A549 (cell line): ENCODE measurements around the gene SMIM45.

Experiments
- ATAC-seq, 2 experiments: fragments of 200-7000 bp in 1 of 2; fragments of >200 bp in 1 of 2; cut with Nextera tagmentation in 1 of 2; cut with Tn5 transposase in 1 of 2; 3 replicates each; pipeline versions ENCODE4 v1.8.0 to v1.9.1; 2018 to 2020; ENCODE audit warnings: mild to moderate bottlenecking in 1 of 2, moderate library complexity in 1 of 2
- CTCF ChIA-PET: fragments of 300-600 bp; sonication (Branson Sonifier 250); formaldehyde crosslinking; extraction: SDS; loops from one replicate; lab custom pipeline; 2021; ENCODE audit warnings: antibody characterized with exemption, inconsistent platforms; lab: Yijun Ruan, JAX
- POLR2A ChIA-PET: fragments of 350-600 bp; formaldehyde crosslinking; extraction: SDS; loops from one replicate; lab custom pipeline; 2021; ENCODE audit warnings: antibody characterized with exemption, inconsistent platforms; lab: Yijun Ruan, JAX
- DNase-seq, 2 experiments: peaks; one replicate each; pipeline versions ENCODE4 v3.0.0 to v3.0.0-alpha.2; 2011 to 2016; ENCODE audit warnings: low read depth in 1 of 2, low spot score in 1 of 2
- FAIRE-seq: peaks from 2 replicates; lab custom pipeline; 2011; peaks lifted over from hg19 to GRCh38; lab: Jason Lieb, UNC
- H3K27ac ChIP-seq, 2 experiments: fragments of >200 bp; sonication (Bioruptor Twin); formaldehyde crosslinking; 3 replicates each; pipeline ENCODE4 v1.5.1; 2016 to 2017
- H3K4me1 ChIP-seq: fragments of >200 bp; sonication (Bioruptor Twin); formaldehyde crosslinking; 3 replicates; pipeline ENCODE4 v1.6.1; 2016
- H3K4me2 ChIP-seq: fragments of >200 bp; sonication (Bioruptor Twin); formaldehyde crosslinking; 3 replicates; pipeline ENCODE4 v1.6.1; 2016
- H3K4me3 ChIP-seq: fragments of >200 bp; sonication (Bioruptor Twin); formaldehyde crosslinking; 3 replicates; pipeline ENCODE4 v1.5.1; 2016
- H3K9me3 ChIP-seq: fragments of >200 bp; sonication (Bioruptor Twin); formaldehyde crosslinking; 3 replicates; pipeline ENCODE4 v1.6.1; 2016
- CBX2 ChIP-seq: fragments of 200-600 bp; sonication (generic); IDR thresholded peaks from 2 replicates; pipeline ENCODE4 v1.6.1; 2016; ENCODE audit warnings: low read depth, mild to moderate bottlenecking, borderline replicate concordance
- CEBPB ChIP-seq, 2 experiments: fragments of >200 bp in 1 of 2; sonication (Bioruptor Twin) in 1 of 2; formaldehyde crosslinking in 1 of 2; IDR thresholded peaks; 2 replicates each; pipeline ENCODE4 v1.6.1; 2012 to 2016
- EHF ChIP-seq: fragments of 250-450 bp; sonication (Bioruptor Pico); IDR thresholded peaks from 2 replicates; pipeline ENCODE4 v1.5.0; 2020; ENCODE audit warnings: mild to moderate bottlenecking
- FOSL2 ChIP-seq, 2 experiments: fragments of 450-650 bp in 1 of 2; fragments of >200 bp in 1 of 2; sonication (Bioruptor Twin) in 1 of 2; formaldehyde crosslinking; IDR thresholded peaks; 2 replicates each; pipeline versions ENCODE4 v1.5.0 to v1.6.1; 2016 to 2020; ENCODE audit warnings: mild to moderate bottlenecking in 1 of 2, moderate library complexity in 1 of 2
- FOXS1 ChIP-seq: fragments of 250-450 bp; sonication (Bioruptor Pico); IDR thresholded peaks from 2 replicates; pipeline ENCODE4 v1.5.0; 2020; ENCODE audit warnings: mild to moderate bottlenecking, moderate library complexity
- HOXA7 ChIP-seq: fragments of 250-450 bp; sonication (Bioruptor Pico); IDR thresholded peaks from 2 replicates; pipeline ENCODE4 v1.5.0; 2020; ENCODE audit warnings: mild to moderate bottlenecking, moderate library complexity
- KDM5A ChIP-seq: fragments of 200-600 bp; sonication (generic); IDR thresholded peaks from 2 replicates; pipeline ENCODE4 v1.6.1; 2016; ENCODE audit warnings: antibody characterized with exemption, mild to moderate bottlenecking
- MAZ ChIP-seq: fragments of 150-350 bp; IDR thresholded peaks from 2 replicates; pipeline ENCODE4 v1.6.1; 2014; ENCODE audit warnings: antibody characterized with exemption, low read depth, low read length, borderline replicate concordance
- NFE2L2 ChIP-seq: fragments of 150-350 bp; conservative IDR thresholded peaks from 2 replicates; pipeline ENCODE4 v1.6.1; 2014; ENCODE audit warnings: low read length
- NR3C1 ChIP-seq: fragments of >200 bp; sonication (Bioruptor Twin); formaldehyde crosslinking; IDR thresholded peaks from 3 replicates; pipeline ENCODE4 v1.6.1; 2017
- PHF8 ChIP-seq: fragments of 200-600 bp; sonication (generic); IDR thresholded peaks from 2 replicates; pipeline ENCODE4 v1.6.1; 2016; ENCODE audit warnings: low read depth, mild to moderate bottlenecking, antibody characterized with exemption, moderate library complexity, borderline replicate concordance
- RCOR1 ChIP-seq: fragments of 150-350 bp; IDR thresholded peaks from 2 replicates; pipeline ENCODE4 v1.6.1; 2014; ENCODE audit warnings: antibody characterized with exemption, low read length, low read depth
- RNF2 ChIP-seq: fragments of 200-600 bp; sonication (generic); IDR thresholded peaks from 2 replicates; pipeline ENCODE4 v1.6.1; 2016; ENCODE audit warnings: low read depth, mild to moderate bottlenecking, antibody characterized with exemption, moderate library complexity, borderline replicate concordance
- SREBF2 ChIP-seq: fragments of 450-650 bp; IDR thresholded peaks from 2 replicates; pipeline ENCODE4 v1.6.1; 2014; ENCODE audit warnings: mild to moderate bottlenecking, moderate library complexity
- TFCP2L1 ChIP-seq: fragments of 250-450 bp; sonication (Bioruptor Pico); IDR thresholded peaks from 2 replicates; pipeline ENCODE4 v1.5.0; 2021; ENCODE audit warnings: mild to moderate bottlenecking
- ZFP36 ChIP-seq: fragments of 450-650 bp; IDR thresholded peaks from 2 replicates; pipeline ENCODE4 v1.6.1; 2014; ENCODE audit warnings: borderline replicate concordance; ENCODE audit not compliant: partially characterized antibody
- ZNF302 ChIP-seq: fragments of 250-450 bp; sonication (Bioruptor Pico); IDR thresholded peaks from 2 replicates; pipeline ENCODE4 v1.9.0; 2021; ENCODE audit warnings: inconsistent platforms, mild to moderate bottlenecking, moderate library complexity
- WGBS: methylation state at CpG from one replicate; pipeline ENCODE4 v1.1.6; 2017; ENCODE audit errors: missing lambda C conversion rate; 5-methylcytosine and 5-hydroxymethylcytosine counted together
- TF ChIP-seq, protein P1 (sequence below): IDR thresholded peaks from 2 replicates; pipeline ENCODE4 v1.6.1; 2012; ENCODE audit warnings: low read depth, borderline replicate concordance
- TF ChIP-seq, protein P2 (sequence below): IDR thresholded peaks from 2 replicates; pipeline ENCODE4 v1.6.1; 2012
- TF ChIP-seq, protein P3 (sequence below): fragments of 250-450 bp; sonication (Bioruptor Pico); IDR thresholded peaks from 2 replicates; pipeline ENCODE4 v1.5.0; 2020; ENCODE audit warnings: low read depth, mild to moderate bottlenecking, moderate library complexity

The SMIM45 gene

DNA sequence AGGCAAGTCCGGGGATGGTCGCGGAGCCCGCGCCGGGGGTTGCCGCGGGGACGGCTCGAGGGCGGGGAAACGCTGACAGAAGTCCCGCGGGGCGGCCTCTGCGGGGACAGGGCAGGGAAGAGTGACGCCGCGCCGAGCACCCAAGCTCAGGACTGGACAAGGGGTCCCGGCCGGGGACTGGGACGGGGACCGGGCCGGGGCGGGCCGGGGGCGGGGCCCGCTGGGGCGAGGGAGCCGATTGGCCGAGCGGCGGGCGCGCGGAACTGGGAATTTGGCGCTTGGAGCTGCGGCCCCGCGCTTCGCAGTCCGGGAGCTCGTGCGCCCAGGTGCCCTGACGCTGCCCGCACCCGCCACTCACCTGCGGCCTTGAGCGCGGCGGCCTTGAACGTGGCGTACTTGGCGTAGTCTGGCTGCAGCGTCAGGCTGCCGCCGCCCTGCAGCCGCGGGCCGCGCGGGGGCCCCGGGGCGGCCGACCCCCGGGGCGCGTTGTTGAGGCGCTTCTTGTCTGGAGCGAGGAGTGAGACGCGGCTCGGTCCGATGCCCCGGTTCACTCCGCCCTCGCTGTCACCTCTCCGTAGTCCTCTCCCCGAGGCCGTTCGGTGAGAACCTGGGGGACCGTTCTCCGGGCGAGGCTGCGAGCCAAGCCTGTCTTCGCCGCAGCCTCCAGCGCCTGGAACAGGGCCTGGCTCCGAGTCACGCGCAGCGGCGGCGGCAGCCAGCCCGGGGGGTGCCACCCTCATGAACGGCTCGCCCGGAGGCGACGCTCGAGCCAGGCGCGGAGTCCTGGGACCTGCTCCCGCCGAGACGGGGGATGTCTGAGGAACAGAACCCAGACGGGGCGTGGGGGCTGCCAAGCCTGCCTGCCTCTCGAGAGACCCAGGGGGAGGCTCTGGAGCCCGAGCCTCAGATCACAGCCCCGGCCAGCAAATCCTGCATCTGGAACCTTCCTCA lies 41.6 kb upstream of the SMIM45 start:
- Histone ChIP-seq H3K4me3 (no peak overlapping the region), H3K9me3 (no peaks in the 10 kb centered on the region), H3K4me1 (no peaks in the 10 kb centered on the region; the same call in 2 of the 3 replicates), H3K4me2 (no peak overlapping the region), H3K27ac (no peak overlapping the region)
- ATAC-seq = no peak
- FAIRE-seq = no peak
- POLR2A ChIA-PET = no interaction called here
- no peak for DNase-seq
- WGBS = 98% methylated on average over 25 of the region's 112 CpGs
- CTCF ChIA-PET = no interaction called here
- TF ChIP-seq TFCP2L1 (CRISPR knock-in tag) (no peak), PHF8 (no peak), SREBF2 (no peak), NR3C1 (no peak)
- TF ChIP-seq, protein P1, sequence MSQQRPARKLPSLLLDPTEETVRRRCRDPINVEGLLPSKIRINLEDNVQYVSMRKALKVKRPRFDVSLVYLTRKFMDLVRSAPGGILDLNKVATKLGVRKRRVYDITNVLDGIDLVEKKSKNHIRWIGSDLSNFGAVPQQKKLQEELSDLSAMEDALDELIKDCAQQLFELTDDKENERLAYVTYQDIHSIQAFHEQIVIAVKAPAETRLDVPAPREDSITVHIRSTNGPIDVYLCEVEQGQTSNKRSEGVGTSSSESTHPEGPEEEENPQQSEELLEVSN = no peak
- TF ChIP-seq, protein P2, sequence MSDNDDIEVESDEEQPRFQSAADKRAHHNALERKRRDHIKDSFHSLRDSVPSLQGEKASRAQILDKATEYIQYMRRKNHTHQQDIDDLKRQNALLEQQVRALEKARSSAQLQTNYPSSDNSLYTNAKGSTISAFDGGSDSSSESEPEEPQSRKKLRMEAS = no peak

DNA sequence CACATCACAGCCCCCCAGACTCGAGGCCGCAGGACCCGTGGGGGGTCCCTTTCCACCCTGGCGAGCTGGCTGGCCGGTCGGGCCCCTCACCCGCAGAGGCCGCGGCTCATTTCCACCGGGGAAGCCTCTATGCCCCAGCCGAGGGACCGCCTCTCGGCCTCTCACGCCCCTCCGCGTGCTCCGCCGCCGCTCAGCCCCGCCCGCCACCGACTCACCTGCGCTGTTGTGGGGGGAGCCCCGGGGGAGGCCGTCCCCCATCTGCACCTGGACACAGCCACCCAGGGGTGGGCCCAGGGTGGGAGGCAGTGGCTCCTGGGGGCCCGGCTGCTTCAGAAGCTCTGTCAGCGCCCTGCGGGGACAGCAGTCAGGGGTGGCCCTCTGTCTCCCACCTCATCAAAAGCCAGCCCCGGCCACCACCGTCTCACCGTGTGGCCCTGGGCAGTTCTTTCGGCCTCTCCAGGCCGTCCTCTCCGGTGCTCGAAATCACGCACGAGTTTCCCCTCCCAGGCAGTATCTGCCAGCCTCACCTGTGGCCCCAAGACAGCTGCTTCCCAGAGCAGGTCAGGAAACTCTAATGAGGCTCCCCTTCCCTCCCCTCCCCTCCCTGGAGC lies 40.8 kb upstream of the SMIM45 start:
- FAIRE-seq (no peak), DNase-seq (no peak), ATAC-seq (no peak)
- ChIA-PET POLR2A (no interaction called here), CTCF (interaction anchor here (1.2 kb wide), 1 partner anchor 15 kb away, joined by 7 read pairs; the partner anchor contains the start of gene TNFRSF13C)
- no peak overlapping the region for H3K4me3 ChIP-seq
- H3K4me1 ChIP-seq = no peaks in the 10 kb centered on the region; the same call in 2 of the 3 replicates
- no peaks in the 10 kb centered on the region for H3K9me3 ChIP-seq
- H3K27ac ChIP-seq = no peak overlapping the region
- WGBS = 82% methylated on average over 12 of the region's 37 CpGs
- no peak overlapping the region for H3K4me2 ChIP-seq
- TF ChIP-seq ZNF302 (no peak), KDM5A (no peak), RCOR1 (no peak), HOXA7 (CRISPR knock-in tag) (no peak), TFCP2L1 (CRISPR knock-in tag) (no peak), PHF8 (no peak), FOXS1 (no peak), CBX2 (no peak), CEBPB (IDR thresholded peaks at IDR 0.05) (no peak), MAZ (no peak), ZFP36 (no peak), NFE2L2 (no peak), FOSL2 (IDR thresholded peaks at IDR 0.05) (no peak), FOSL2 (CRISPR knock-in tag; IDR thresholded peaks at IDR 0.05) (no peak), SREBF2 (no peak), EHF (CRISPR knock-in tag) (no peak), RNF2 (no peak)
- TF ChIP-seq, protein P3, sequence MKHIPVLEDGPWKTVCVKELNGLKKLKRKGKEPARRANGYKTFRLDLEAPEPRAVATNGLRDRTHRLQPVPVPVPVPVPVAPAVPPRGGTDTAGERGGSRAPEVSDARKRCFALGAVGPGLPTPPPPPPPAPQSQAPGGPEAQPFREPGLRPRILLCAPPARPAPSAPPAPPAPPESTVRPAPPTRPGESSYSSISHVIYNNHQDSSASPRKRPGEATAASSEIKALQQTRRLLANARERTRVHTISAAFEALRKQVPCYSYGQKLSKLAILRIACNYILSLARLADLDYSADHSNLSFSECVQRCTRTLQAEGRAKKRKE = no peak
